ENCODE results near the gene REEP5.
A peak's percentile ranks its signal among the peaks of the same experiment; 100 is the strongest.
"Not testable (repeated sequence)": the region's sequence is repeated elsewhere in the genome, so short reads cannot be mapped to it uniquely, and the experiment has no call there.

The REEP5 gene

DNA sequence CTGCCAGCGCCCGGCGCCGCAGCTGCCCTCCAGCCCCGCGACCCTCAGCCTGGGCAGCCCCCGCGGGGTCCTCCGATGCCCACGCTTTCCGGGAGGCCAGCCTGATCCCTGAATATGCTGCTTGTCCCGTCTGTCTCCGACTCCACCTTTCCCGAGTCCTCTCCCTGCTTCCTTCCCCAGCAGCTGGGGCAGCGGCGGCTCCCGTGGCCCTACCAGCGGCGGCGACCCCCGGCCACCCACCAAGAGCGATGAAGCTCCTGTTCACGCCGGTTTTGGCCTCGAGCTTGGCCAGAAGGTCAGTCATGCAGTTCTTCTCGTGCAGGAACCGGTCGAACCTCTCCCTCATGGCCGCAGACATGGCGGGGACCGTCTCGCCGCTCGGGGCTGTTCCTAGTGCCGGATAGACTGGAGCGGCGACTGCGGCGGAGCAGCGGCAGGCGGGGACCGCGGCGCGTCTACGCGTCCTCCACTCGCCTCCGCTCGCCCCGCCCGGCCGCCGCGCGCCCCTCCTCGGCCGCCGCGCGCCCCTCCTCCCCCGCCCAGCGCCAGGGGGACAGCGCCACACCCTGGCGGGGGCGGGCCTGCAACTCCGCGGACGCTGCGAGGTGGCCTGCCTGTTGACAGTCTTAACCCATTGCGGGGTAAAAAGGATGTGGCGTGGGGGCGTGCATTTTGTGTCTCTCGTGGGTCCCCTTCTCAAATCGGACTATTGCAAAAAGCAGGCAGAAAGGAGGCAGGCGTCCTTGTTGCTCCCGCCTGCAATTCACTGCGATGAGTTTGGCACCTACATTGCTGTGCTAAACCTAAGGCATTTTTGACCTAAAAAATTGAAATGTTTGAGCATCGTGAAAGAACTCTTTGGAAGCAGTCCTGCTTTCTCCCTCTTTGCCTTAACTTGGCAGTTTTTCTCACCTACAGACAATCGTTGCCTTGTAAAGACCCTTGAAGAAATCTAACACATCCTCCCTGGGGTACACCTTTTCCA is at the start of gene REEP5:
Gene REEP5 (minus strand): TSS at position 395 of the 985 bp plus-strand sequence. CDS start 37 bp downstream, at position 358.
- peak; percentile 82 for DNase-seq (ENCODE audit: low spot score)

DNA sequence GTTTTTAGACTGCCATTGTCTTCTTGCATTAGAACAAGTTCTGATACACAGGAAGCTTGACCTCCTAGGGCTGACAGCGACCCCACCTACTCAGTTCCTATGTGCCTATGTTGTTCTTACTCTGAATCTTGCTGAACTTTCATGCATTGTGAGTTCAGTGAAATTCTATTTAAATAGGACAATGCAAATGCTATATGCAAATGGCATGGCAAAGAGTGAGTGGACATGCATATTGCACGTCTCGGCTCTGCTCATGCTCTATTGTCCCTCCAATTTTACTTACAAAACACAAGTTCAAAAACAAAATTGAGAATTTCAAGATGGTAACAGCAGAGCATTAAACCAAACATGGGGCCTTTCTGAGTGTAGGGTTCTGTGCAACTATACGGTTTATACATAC is 49.2 kb upstream of the REEP5 start:
- DNase-seq (ENCODE audit: low spot score), result no peak

DNA sequence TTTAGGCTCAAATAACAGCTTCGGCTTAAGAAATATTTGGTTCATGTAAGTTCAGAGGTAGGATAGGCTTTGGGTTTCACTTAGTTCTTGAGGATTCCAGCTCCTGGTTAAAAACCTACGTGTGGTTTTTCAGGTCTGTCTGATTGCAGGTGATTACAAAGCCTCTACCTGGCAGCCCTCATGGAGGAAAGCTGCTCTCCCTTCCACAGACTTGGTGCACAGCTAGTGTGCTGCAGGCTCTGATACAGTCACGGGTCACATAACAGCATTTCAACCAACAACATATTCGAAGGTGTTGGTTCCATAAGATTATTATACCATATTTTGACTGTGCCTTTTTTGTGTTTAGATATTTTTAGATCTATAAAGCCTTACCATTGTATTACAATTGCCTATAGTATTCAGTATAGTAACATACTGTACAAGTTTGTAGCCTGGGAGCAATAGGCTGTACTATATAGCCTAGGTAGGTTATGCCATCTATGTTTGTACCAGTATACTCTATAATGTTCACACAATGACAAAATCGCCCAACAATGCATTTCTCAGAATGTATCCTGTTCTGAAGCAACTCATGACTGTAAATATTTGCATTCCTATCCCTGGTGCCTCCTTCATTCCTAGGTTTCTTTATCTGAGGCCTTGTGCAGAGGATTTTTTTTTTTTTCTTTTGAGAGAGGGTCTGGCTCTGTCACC is 46.5 kb upstream of the REEP5 start:
- DNase-seq (ENCODE audit: low spot score), result no peak

DNA sequence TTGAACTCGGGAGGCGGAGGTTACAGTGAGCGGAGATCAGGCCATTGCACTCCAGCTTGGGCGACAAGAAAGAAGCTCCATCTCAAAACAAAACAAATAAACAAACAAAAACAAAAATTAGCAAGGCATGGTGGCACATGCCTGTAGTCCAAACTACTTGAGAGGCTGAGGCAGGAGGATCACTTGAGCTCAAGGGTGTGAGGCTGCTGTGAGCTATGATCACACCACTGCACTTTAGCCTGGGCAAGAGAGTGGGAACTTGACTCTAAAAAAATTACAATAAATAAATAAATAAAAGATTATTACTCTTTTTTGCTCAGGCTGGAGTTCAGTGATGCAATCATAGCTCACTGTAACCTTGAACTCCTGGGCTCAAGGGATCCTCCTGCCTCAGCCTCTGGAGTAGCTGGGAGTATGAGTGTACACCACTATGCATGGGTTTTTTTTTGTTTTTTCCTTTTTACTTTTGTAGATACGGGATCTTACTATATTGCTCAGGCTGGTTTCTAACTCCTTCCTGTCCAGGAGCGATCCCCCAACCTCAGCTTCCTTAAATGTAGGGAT is 45.6 kb upstream of the REEP5 start:
- DNase-seq (ENCODE audit: low spot score), result no peak

DNA sequence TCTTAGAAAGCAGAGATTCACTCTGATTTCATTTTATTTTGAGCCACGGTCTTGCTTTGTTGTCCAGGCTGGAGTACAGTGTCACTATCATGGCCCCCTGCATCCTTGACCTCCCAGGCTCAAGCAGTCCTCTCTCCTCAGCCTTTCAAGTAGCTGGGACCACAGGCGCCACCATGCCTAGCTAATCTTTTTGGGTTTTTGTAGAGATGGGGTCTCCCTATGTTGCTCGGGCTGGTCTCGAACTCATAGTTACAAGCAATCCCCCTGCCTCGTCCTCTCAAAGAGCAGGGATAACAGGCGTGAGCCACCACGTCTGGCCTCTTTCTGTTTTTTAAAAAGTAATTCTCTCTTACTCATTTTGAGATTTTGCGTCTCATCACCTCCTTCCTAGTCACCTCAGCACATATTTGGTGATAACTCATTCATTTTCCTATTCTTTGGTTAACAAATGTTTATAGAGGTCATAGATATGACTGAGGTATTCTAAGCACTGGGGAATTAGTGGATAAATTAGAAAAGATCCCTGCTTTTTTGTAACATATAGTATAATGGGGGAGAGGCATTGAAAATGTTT is 43.8 kb upstream of the REEP5 start:
- DNase-seq (ENCODE audit: low spot score), result no peak

DNA sequence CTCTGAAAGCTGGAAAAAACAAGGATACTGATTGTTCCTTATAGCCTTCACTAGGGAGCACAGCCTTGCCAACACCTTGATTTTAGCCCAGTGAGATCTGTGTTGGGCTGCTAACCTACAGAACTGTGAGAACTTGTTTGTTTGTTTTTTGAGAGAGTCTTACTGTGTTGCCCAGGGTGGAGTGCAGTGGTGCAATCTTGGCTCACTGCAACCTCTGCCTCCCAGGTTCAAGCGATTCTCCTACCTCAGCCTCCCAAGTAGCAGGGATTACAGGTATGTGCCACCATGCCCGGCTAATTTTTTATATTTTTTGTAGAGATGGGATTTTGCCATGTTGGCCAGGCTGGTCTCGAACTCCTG is 41.3 kb upstream of the REEP5 start:
- not testable (repeated sequence) for DNase-seq (ENCODE audit: low spot score)

DNA sequence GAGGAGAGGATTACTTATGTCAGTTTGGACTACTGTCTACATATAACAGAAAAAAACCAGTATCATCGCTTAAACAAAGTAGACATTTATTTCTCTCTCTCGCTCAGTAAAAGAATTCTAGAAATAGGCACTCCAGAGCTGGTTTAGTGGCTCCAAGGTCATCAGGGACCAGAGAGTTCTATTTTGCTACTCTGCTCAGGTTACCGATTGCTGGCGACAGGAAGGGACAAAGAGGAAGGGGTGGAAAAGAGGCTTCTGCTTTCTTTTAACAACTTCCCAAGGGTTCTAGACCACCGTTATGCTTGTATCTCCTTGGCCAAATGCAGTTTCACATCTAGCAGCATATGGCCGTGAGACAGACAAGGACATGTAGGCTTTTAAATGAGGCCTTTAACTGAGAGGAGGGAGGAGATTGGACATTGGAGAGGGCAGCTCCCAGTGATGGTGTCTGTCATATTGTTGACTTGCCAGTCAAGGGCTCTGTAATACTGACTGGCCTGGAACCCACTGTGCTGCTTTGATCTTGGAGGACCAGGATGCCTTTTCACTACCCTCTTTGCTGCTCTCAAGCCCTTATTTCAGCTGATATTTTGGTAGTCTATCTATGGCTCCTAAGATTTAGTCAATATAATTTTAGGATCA is 39.0 kb upstream of the REEP5 start:
- no peak for DNase-seq (ENCODE audit: low spot score)

DNA sequence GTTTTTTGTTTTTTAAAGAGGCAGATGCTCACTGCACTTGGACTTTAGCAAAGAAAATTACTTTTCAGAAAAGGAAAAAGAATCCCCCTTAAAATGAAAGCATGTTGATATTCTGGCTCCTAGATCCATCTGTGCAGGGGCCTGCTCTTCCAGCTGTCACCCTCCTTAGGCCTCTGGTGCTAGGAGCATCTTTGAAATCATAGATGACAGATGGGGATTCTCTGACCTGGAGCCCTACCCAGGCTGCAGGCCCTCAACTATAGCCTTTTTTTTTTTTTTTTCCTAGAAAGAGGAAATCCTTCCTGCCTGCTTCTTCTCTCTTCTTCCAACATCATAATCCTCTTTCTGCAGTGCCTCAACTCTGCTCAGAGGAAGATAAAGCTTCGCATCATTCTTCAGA is 38.3 kb upstream of the REEP5 start:
- no peak for DNase-seq (ENCODE audit: low spot score)

DNA sequence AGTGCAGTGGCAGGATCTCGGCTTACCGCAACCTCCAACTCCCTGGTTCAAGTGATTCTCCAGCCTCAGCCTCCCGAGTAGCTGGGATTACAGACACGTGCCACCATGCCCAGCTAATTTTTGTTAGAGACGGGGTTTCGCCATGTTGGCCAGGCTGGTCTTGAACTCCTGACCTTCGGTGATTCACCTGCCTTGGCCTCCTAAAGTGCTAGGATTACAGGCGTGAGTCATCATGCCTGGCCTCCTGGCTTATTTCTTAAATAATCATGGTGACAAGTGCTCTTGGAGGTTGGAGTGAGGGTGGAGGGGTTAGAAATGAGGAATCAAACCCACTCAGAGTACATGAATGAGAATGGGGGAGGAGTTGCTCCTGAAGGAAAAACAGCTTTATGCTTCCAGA is 37.8 kb upstream of the REEP5 start:
- DNase-seq (ENCODE audit: low spot score), result peak; percentile 82

DNA sequence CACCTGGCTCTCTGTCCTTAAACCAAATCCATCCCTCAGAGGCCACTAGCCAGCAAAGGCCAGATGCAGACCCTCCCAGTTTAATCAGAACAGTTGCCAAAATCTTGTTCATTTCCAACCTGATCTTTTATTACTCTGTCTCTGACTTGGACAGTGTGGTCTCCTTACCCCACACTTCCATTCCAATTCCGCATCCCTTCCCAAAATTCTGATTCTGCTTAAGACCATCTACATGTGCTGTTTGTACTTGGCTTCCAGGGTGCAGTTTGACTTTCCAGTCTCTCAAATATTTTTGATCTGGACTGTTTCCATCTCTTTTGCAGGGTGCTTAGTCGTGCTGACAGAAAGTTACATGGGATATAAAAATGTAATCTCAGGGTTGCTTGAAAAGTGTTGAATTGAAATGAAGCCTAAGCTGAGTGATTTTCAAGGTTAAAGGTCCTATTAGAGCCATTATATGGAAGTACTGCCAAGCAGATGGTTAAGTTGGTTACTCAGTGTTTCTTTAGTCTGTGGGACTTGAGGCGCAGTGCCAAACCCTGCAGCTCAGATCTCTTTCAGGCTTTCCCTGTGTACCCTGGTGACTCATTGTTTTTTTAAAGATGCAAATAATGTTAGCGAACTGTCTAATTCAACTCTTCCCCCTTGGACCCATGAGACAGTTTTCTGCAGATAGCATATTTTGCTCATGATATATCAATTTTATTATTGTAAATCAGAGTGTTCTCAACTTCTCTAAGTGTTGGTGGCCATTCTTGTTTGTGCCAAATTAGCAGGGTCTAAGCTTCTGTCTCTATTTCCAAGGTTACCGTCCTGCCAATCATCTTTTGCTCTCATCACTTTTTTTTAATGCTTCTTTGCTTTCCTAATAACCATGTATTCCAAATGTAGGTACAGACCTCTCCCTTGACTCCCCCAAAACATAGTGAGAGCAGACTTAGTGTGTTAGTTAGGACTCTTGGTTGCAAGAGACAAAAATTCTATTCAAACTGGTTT is 36.4 kb upstream of the REEP5 start:
- DNase-seq (ENCODE audit: low spot score), result peak; percentile 77

DNA sequence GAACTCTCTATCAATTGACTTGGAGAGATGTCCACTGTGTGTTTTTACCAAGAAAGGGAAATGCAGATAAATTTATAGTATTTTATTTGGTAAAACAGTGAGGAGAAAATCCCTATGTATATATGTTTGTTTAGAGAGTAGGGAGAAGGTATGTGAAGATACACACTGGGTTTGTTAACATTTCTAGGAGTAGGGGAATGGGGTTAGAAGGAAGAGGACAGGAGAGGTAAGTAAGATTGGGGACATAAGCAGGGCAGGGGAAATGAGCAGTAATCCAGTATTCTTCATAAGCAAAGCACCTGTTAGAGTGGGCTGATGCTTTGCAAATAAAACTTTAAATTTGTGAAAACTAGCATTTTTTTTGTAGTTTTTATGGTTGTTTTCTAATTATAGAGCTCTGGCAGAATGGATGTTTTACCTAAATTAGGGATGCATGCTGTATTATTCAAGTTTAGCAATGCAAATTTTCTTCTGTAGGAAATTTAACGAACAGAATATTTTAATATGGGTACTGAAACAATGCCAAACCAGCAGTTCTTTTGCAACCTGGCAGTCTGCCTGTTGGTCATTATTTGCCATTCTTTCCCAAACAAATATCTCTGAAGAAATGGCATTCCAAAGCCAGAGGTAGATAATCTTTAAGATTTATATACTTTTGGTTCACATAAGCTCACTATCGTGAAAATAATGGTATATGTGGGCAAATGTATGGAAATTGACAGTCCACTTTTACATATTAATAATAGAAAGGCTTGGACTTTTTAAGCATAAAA is 35.2 kb upstream of the REEP5 start:
- no peak for DNase-seq (ENCODE audit: low spot score)

DNA sequence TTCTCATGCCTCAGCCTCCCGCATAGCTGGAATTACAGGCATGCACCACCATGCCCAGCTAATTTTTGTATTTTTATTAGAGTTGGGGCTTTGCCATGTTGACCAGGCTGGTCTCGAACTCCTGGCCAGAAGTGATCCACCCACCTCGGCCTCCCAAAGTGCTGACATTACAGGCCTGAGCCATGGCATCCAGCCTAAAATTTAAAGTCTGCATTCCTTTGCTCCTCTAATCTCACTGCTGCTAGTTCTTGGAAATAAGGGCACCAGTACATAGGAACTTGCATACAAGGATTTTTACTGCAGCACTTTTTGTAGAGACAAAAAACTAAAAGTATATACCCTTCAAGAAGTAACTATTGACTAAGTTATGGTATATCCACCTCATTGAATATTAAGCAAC is 34.6 kb upstream of the REEP5 start:
- DNase-seq (ENCODE audit: low spot score), result no peak

DNA sequence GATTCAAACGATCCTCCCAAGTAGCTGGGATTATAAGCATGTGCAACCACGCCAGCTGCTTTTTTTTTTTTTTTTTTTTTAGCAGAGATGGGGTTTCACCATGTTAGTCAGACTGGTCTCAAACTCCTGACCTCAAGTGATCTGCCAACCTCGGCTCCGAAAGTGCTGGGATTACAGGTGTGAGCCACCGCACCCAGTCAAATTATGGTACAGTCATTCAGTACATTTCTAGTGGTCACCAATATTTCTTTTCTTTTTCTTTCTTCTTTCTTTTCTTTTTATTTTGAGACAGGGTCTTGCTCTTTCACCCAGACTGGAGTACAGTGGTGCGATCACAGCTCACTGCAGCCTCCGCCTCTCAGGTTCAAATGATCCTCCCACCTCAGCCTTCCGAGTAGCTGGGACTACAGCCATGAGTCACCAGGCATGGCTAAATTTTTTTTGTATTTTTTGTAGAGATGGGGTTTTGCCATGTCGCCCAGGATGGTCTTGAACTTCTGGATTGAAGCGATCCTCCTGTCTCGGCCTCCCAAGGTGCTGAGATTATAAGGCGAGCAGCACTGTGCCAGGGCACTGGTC is 29.2 kb upstream of the REEP5 start:
- no peak for DNase-seq (ENCODE audit: low spot score)

DNA sequence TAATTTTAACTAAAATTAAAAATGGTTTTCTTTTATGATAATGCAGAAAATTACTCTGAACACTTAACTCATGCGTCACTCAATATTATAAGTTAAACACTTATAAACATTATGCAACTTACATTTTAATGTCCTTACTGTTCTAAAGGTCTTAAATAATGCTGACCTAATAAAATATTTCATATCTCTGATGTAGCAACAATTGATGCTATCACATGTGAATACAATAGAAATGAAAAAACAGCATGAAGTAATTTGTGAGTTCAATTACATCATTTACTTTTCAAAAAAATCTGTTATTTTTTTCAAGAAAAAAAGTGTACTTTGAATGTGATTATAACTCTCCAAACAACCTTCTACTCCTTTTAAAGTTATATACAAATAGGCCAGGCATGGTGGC is 26.4 kb upstream of the REEP5 start:
- no peak for DNase-seq (ENCODE audit: low spot score)

DNA sequence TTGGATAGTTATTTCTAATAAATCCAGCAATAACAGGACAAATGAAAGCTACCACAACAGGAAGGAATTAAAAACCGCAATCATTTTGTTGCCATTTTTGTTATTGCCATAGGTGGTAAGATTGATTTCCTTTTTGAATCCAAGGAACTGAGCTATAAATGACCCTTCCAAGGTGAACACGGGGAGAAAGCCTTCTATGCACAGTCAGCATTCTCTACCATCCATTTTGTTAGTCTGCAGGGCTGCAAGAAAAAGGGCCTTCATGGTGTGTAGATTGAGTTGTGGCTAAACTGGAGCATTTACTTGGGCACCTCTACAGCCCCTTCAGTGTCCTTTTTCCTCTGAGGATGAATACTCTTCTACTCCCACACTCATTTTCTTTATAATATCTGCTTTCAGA is 18.6 kb upstream of the REEP5 start:
- DNase-seq (ENCODE audit: low spot score), result no peak

DNA sequence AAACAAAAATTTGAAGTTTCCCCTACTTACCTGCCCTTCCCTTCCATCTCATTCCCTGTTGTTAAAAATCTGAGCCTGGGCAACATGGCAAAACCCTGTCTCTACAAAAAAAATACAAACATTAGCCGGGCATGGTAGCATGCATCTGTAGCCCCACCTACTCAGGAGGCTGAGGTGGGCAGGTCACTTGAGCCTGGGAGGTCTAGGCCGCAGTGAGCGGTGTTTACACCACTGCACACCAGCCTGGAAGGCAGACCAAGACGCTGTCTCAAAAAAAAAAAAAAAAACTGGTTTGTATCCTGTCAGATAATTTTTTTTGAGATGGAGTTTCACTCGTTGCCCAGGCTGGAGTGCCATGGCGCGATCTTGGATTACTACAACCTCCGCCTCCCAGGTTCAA is 16.3 kb upstream of the REEP5 start:
- DNase-seq (ENCODE audit: low spot score), result no peak

DNA sequence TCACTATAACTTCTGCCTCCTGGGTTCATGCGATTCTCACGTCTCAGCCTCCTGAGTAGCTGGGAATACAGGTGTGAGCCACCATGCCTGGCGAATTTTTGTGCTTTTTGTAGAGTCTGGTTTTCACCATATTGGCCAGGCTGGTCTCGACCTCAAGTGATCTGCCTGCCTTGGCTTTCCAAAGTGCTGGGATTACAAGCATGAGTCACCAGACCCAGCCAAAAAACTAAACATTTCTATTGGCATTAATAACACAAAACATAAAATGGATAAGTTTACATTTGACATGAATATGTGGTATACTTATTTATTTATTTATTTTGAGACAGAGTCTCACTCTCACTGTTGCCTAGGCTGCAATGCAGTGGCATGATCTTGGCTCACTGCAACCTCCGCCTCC is 13.6 kb upstream of the REEP5 start:
- no peak for DNase-seq (ENCODE audit: low spot score)

DNA sequence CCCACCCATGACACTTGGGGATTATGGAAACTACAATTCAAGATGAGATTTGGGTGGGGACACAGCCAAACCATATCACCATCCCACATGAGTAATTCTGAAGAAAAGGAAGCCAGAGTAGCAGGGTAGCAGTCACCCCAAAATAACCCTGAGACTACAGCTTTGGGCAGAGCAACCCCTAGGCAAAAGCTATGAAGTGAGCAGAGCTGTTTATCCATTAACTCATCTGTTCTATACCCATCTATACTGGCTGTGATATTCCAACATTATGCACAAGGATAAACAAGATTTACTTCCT is 12.3 kb upstream of the REEP5 start:
- DNase-seq (ENCODE audit: low spot score), result no peak

DNA sequence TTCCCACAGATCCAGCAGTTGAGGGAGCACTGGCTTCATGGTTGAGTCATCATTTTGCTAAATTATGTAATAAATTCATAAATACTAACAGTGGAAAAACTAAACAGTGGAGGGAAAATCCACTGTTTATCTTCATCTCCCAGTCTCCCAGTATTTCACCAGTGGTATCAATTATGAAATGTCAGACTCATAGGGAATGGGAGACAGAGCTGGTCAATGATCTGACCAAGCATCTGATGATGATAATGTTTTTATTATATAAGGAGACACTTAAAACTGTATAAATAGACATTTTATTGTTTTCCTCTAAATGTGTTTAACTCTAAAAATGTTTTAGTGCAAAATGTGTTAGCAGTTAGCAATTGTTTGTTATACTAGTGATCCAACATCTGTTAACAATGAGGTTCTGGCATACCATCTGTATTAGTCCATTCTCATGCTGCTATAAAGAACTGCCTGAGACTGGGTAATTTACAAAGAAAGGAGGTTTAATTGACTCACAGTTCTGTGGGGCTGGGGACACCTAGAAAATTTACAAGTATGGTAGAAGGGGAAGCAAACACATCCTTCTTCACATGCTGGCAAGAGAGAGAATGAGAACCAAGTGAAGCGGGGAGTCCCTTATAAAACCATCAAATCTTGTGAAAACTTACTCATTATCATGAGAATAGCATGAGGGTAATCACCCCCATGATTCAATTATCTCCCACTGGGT is 11.8 kb upstream of the REEP5 start:
- no peak for DNase-seq (ENCODE audit: low spot score)

Measured in RKO (cell line).